Activated CD4-positive, alpha-beta T cell treated with anti-CD3 and anti-CD28 coated beads for 4 hours (primary cell): ENCODE measurements around the gene SLC17A6.

Experiments used
- DNase-seq, 2 donors: peaks; one replicate each; pipeline ENCODE4 v3.0.0-alpha.2; 2020

The SLC17A6 gene

DNA sequence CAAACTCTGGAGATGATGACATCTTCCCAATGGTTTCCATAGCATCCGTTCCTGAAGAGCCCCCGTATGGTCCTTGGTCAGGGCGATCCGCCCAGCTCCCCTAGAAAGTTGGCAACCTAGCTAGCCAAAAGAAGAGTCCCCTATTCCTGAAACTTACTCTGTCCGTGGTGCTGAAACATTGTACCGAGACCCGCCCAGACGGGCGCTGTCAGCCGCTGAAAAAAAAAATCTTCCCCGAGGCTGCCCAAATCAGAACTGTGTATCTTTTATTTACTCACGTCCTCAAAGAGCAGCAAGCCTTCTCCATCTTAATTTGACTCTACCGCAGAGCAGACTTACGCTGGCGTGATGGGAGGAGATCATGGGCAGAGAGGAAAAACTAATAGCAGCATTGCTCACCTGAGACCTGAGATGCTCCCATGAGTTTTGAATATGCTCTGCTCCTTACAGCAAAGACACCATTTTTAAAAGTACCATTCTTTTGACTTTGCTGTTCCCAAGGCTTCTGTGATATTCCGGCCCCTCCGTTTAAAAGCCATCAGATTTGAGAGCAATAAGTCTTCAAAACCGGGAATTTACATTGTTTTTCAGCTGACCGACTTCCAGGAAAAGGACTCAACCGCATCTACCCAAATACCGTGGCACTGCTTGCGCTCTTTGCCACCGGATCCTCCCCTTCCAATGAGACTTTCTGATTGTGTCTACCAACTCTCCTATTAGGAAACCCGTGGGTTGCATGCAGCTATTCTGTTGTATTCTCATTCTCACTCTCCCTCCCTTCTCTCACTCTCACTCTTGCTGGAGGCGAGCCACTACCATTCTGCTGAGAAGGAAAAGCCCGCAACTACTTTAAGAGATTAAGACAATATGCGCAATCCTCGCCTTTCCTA is at the start of gene SLC17A6:
Gene SLC17A6, plus strand, starts transcription at position 786 of the 890 bp plus-strand sequence. CDS start 153 bp downstream, outside the sequence.
- DNase-seq = no peak

DNA sequence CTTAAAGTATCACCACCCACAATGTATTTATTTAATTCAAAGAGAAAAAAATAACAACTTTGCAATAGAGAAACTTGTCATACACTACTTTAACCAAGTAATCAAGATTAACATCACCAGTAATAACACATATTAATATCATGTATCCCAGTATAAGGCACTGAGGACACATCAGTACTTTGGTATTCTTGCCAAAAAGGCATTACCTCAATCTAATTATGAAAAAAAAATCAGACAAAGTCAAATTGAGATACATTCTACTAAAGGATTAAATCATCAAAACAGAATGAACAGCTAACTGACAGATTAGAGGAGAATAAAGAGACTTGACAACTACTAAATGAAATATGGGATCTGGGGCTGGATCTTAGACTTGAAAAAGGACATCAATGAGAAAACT is 35.8 kb upstream of the SLC17A6 start:
- no peak for DNase-seq

DNA sequence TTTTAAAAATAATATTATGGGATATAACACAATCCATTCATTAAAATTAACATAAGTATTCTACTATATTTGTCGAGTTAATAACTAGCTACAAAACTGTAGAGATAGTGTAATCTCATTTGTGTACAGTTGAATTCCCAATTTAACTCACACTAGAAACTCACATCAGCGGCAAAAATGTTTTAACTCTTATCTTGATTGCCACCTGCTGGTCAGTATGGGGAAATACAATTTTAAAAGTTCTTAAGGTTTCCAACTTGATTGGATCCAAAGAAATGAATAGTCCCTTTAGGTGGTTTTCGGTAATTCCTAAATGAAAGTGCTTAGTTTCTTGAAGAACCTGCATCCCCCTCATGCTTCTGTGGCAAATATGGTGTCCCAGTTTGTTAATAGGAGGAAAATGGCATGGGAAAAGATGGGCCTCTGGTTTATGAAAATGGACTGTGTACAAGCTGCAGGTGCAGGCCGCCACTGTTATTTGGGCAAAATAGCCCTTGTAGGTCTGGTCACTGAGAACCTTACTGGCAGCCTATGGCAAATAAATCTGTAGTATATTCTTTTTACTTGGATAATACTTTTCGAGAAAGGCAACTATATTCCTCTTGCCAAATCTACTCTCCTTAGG is 33.7 kb upstream of the SLC17A6 start:
- DNase-seq = no peak

DNA sequence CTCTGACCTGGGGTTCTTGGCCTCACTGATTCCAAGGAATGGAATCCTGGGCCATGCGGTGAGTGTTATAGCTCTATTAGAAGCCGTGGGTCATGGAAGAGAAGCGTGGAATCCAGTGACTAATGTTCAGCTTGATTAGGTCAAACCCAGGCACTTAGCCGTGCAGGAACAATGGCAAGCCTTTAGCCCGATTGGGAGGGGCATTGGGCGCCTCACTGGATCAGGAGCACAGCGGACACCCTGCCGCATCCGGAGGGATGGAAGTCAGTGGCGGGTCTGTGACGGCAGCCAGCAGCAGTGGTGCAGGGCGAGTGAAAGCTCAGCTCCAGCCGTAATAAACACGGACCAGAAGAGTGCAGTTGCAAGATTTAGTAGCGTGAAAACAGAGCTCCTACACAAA is 20.5 kb upstream of the SLC17A6 start:
- DNase-seq = no peak

DNA sequence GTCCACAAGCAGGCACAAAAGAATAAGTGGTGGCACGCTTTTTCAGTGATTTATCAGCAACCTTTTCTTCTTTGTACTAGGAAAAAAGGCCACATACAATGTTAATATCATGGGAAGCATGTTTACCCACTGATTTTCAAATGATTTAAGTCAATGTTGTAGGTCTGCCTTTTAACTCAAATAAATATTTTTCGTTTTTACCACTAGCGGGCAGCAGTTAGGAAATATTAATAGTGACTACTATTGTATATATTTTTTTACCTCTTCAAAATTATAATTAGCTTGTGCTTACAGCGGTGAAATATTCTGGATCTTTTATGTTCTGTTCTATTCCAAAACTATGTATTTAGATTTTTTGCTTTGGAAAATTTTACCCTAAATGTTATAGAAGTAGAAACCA is 6.4 kb upstream of the SLC17A6 start:
- DNase-seq = no peak

DNA sequence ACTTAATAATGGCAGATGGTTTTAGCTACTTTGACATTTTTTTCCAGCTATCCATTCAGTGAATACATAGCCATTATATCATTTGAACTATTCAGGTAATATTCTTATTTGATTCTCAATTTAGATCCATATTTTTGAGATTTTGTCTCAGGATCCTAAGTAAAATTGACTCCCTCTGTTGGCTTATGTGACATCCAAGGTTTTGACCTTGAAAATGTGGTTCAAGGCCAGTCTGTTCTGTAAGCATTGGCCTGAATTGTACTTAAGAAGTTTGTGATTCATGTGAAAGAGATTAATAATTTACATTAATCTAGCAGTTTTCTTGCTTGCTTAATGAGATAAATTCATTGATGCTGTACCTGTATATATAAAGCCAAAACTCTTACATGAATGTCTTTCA is 1.6 kb upstream of the SLC17A6 start:
- DNase-seq = no peak

DNA sequence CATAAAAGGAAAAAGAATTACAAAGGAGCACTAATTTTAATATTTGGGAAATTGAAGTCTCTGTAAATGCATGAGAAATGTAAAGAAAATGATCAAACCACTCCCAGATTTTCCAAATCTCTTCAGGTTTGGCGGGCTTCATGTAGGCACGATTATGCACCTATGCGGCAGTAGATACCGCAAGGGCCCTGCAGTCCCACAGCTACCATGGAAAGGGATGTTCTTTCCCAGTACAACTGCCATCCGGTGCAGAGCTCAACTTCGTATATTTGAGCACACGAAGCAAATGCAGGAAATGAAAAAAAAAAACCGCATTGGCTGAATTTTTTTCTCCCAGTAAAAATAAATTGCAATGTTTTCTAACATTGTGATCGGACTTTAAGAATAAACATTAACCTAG is 1.4 kb downstream of the SLC17A6 start:
- DNase-seq = no peak

DNA sequence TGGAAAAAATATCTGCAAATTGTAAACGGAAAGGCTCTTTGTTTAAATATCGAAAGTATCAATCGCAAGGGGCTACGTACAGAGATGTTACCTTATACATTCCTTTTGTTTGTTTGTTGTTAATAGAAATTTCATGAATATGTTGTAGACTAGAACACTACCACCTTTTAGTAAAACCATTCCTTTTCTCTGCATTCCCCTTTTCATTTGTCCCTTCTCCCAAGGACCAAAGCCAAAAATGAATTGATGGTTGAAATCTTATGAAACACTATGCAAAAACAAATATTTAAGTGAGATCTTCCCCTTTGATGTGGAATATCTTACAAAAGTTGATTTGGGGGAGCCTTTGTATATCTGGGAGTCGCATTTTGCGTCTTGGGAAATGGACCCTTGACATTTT is 2.1 kb downstream of the SLC17A6 start:
- no peak for DNase-seq

DNA sequence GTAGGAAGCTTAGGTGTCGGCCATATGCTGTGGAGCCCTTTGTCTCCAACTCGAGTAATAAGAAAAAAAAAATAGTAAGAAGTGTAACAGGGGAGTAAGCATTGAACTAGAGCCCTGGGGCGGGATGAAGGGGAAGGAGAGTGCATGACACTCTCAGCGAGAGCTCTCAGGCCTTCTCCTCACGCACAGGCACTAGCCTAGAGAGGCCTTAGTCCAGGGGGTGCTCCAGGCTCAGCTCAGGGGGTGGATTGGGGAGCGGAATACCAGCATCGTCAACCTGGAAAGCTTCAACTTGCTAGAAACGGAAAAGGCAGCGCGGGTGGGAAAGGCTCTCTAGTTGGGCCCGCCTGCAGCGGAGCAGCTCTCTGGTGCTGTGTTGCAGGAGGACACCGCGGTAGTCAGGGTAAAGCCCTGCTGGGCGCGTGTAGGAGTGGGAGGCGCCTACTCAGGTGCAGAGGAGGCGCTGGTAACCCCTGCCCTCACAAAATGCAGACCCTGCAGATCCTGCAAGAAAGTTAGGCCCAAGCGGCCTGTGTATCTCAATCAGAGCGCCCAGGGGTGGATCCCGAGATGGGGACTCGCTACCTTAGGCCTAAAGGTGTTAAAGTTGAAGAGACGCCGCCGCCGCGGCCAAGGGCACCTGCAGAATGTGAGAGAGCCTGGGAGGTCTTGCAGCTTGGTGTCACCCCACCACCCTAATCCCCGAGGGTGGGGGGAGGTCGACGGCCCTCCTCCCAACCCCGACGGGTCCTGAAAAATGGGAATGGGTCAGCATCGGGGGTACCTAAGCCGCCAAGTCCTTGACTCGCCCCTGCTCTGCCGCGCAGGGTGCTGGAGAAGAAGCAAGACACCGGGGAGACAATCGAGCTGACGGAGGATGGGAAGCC is 2.8 kb downstream of the SLC17A6 start:
- no peak for DNase-seq

DNA sequence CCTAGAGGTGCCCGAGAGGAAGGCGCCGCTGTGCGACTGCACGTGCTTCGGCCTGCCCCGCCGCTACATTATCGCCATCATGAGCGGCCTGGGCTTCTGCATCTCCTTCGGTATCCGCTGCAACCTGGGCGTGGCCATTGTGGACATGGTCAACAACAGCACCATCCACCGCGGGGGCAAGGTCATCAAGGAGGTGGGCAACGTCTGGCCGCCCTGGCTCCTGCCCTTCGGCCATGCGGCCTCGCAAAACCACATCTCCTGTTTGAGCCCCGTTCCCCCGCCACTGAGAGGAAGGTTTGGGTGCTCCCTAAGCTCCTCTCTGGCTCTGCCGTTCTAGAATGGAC is 3.4 kb downstream of the SLC17A6 start:
- no peak for DNase-seq

DNA sequence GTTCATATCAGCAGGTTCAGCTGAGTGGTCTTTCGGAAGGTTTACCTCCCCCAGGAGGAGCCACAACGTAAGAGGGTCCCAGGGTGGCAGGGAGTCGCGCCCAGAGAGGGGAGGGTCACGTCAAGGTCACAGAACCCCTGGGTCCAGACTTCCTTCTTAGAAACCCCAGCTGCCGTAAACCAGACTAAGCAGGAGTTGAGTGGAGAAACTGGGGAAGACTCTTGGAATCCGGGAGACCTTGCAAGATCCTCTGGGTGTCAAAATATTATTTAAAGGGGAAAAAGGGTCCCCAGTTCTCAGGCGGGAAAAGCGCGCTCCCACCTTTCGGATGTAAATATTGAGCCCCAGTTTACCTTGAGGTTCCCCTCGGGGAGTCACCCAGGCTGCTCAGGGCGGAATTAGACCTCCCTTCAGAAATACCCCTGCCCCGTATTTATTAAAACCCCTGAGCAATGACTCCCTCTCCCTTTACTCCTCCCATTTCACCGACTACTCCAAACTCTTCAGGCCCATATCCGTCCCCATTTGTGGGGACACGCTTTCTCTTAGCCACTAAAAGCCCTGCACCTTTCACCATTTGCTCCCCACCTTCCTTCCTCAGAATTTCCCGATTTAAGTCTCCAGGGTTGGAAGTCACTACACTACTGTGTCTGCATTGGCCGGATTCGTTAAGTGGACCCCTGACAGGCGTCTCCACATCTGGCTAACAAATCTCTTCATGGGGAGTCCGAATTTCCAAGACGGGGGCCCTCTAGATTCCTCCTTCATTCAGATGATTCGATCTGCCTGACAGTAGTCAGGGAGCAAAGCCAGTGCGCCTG is 4.2 kb downstream of the SLC17A6 start:
- no peak for DNase-seq

DNA sequence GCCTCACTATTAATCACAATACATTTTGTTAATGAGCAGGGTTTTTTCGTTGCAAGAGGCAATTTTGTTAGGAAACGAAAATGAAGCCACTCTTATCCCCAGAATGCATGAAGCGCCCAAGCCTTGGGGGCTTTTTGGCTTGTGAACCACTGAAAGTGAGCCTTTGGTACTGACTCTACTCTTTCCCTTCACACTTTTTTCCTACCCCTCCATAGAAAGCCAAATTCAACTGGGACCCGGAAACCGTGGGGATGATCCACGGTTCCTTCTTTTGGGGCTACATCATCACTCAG is 4.8 kb downstream of the SLC17A6 start:
- no peak for DNase-seq

DNA sequence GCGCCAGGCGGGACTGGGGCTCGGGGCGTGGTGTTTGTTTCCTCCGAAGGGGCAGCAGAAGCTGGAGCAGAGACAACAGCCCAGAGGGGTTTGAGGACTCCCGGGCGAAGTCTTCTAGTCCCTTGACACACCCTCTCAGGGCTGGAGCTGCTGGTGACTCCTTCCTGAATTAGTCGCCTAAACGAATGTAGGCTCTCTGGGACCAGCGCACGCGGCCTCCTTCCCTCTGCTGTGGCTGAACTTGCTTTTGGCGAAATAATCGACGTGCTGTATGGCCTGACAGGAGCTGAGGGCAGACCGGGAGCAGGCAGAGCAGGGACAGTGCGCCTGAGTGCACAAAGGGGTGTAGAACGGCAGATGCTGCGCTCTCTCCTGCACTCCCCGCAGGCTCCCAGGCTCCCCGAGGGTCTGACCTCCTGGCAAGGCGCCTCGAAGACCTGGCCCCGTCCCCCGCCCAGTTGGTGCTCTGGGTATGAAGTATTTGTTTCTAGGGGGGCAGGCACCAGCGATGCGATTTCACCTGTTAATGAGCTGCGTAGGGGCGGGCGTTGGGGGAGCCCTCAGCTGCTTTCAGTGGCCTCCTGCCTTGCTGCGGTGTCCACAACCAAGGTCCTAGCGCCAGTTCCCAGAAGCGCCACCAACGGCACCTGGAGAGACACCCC is 5.3 kb downstream of the SLC17A6 start:
- DNase-seq = no peak

DNA sequence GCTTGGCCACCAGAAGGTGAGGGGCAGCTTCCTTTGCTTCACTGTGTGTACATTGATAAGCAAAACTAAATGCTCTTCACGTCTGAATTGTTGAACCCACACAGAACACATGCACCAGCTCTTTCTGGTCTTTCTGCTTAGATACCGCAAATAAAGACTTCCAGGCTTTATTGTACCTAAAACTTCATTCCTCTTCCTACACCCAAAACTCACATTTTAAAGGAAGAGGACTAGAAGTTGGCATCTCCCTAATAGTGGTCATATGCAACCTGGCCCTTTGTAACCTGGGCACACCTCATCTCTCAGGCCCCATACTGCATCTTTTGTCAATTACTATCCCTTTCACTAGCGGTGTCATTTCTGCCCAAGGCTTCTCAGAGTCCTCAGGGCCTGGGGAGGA is 5.9 kb downstream of the SLC17A6 start:
- no peak for DNase-seq

DNA sequence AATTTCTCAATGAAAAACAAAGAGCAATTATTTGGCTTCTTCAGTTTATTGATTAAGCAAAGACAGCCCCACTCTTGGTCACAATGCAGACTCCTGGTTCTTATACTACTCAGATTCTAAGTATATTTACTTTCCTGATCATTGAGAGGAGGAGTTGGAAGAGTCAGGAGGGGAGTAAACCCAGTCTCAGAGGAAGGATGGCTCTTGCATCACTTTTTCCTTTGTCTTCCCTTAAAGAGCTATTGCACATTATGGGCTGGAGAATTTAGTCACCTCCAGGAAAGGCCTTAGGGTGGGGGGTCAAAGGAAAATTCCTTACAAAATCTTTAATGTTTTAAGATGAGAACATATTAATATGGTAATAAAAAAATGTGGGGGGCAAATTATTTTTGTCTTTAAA is 8.1 kb downstream of the SLC17A6 start:
- no peak for DNase-seq

DNA sequence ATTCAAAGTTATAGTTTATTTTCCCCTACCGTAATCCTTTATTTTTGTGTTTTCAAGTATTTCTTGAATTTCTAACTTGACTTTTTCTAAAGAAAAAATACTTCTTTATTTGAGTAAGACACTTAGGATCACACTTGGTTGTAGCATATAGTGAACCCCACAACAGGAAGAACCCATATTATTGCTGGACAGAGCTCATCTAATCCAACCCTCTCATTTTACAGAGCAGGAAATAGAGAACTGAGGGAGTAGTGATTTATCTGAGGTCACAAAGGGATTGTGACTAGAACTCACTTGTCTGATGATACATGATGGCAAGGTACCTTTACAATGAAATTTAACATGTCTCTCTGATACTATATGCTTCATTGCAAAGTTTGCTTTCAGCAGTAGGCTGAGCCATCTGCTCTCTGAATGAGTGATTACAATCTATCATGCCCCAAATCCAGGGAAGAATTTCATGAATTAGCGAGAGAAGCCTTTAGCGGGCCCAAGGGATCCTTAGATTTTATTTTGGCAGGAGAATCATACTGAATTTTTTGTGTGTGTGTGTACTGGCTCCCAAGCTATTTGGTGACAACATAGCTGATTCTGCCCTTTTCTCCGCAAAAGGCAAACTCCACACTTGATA is 9.8 kb downstream of the SLC17A6 start:
- no peak for DNase-seq

DNA sequence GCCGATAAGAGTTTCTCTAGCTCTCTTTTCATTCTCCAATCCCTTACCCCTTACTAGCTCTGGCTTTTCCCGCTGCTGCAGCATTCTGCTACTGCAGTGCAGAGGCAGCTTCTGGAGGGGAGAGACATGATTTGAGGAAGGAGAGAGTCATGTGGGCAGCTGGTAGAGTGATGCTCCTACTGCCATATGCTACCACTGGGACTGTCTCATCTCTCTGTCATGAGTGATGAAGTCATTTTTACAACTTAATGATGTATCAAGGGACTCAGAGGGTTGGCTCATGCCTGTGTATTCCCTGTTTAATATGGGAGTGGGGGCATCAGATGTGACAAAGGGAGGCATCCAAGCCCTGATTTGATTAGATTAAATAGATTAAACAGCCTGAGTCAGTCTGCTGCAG is 11.3 kb downstream of the SLC17A6 start:
- DNase-seq = no peak

DNA sequence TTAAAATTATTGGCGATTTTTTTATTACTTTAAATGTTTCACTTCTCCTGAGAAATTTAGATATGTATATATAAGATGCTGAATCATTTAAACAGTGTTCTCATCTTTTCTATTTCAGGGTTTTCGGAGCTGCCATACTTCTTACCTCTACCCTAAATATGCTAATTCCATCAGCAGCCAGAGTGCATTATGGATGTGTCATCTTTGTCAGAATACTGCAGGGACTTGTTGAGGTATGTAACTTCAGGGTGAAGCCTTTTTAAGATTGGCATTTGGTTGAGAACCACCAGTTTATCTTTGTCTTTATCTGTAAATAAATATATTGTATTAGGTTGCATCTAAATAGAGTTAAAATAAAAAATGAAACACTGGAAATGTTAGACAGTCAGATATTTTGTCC is 21.1 kb downstream of the SLC17A6 start:
- no peak for DNase-seq

DNA sequence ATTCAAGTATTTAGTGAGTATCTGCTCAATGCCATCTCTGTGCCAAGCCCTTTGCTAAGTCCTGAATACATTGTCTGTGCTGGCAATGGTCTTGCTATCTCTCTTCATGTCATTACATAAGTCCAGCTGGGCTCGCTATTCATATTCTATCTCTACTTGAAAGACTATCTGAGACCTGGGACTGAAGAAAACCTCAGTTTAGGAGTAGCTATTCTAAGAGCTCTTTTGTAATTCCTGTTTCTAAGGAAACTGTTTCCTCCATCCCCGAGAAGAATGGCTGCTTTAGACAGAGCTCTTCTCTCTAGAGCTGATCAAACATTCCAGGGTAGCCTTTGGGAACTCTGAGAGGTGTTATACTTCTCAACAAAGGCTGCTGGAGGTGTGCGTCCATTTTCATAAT is 33.0 kb downstream of the SLC17A6 start:
- no peak for DNase-seq

DNA sequence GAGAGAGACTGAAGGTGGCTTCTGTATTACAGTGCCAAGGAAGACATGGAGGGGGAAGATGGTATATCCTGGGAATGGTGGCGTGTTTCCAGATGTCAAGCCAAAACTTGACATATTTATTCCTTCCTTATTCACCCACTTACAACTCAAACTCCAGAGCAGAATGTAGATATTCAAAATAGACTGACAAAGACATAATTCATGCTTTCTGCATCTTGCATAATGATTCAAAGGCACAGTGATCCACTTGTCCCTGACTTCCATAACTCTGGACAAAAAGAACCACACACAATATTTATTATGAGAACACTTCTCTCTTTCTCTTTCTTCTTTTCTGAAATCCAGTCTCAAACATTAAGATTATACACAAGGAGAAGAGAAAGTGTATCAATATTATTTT is 48.9 kb downstream of the SLC17A6 start:
- DNase-seq = no peak

DNA sequence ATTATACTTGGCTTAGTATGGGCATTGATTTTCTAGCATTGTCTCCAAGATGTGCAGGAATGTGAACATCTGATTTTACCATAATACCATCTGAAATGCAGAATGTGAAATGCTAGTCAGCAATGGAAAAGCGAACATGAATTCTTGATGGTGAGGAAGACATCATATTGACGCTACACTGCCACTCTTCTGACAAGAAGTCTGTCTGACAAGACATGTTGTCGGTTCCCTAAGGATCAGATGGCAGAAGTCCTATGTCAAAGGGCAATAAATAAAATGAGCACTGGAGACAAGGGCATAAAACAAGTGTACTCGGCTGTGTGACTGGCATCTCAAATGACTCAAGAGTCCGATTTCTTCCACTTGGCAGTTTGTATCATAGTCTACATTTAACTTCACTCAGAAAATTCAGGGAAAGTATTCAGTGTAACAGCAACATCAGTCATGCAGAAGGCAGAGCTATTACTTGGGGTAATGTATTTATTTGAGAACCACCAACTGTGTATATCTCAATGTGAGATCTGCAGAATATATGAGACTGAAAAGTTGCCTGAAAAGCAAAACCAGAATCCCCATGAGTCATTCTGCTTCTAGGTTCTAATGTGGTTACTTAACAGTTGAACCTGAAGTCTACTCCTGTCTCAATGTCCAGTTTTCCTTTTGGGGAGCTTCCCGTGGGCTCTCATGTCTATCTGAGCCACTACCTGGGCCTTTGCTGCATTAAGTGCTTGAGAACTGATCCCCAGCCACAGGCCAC is 51.5 kb downstream of the SLC17A6 start:
- DNase-seq = no peak
